SK-N-SH treated with all-trans-retinoic acid at 6 μM for 48 hours (cell line): ENCODE measurements around the gene PIWIL4.

Experiments
- ATAC-seq: fragments of 200-7000 bp; cut with Tn5 transposase; 3 replicates; pipeline ENCODE4 v1.9.1; 2020; ENCODE audit warnings: mild to moderate bottlenecking, moderate library complexity
- ARNTL ChIP-seq: fragments of 450-650 bp; formaldehyde crosslinking; IDR thresholded peaks from 2 replicates; pipeline ENCODE4 v1.5.0; 2020; ENCODE audit warnings: low read depth, mild to moderate bottlenecking, moderate library complexity, borderline replicate concordance
- BACH2 ChIP-seq: fragments of 250-450 bp; sonication (Bioruptor Pico); IDR thresholded peaks from 2 replicates; pipeline ENCODE4 v1.9.0; 2021; ENCODE audit warnings: mild to moderate bottlenecking, borderline replicate concordance
- CSDC2 ChIP-seq: fragments of 250-450 bp; sonication (Bioruptor Pico); IDR thresholded peaks from 2 replicates; pipeline ENCODE4 v1.5.0; 2020; ENCODE audit warnings: mild to moderate bottlenecking, moderate library complexity
- ESRRG ChIP-seq: fragments of 250-450 bp; sonication (Bioruptor Pico); IDR thresholded peaks from 2 replicates; pipeline ENCODE4 v1.6.1; 2021; ENCODE audit warnings: mild to moderate bottlenecking
- GLIS3 ChIP-seq: fragments of 250-450 bp; sonication (Bioruptor Pico); IDR thresholded peaks from 2 replicates; pipeline ENCODE4 v1.5.0; 2020; ENCODE audit warnings: mild to moderate bottlenecking, moderate library complexity
- ISL1 ChIP-seq: fragments of 250-450 bp; sonication (Bioruptor Pico); IDR thresholded peaks from 2 replicates; pipeline ENCODE4 v2.1.2; 2022; ENCODE audit warnings: mild to moderate bottlenecking, moderate library complexity
- OSR1 ChIP-seq: fragments of 250-450 bp; sonication (Bioruptor Pico); IDR thresholded peaks from 2 replicates; pipeline ENCODE4 v1.8.0; 2022; ENCODE audit warnings: moderate library complexity, mild to moderate bottlenecking, inconsistent platforms
- PPARA ChIP-seq: fragments of 250-450 bp; sonication (Bioruptor Pico); IDR thresholded peaks from 2 replicates; pipeline ENCODE4 v1.5.0; 2020; ENCODE audit warnings: mild to moderate bottlenecking, borderline replicate concordance
- RARB ChIP-seq: fragments of 250-450 bp; sonication (Bioruptor Pico); IDR thresholded peaks from 2 replicates; pipeline ENCODE4 v1.8.0; 2021; ENCODE audit warnings: mild to moderate bottlenecking, moderate library complexity
- SNAI2 ChIP-seq: fragments of 250-450 bp; sonication (Bioruptor Pico); IDR thresholded peaks from 2 replicates; pipeline ENCODE4 v1.5.0; 2020; ENCODE audit warnings: mild to moderate bottlenecking, moderate library complexity
- TCF4 ChIP-seq: fragments of 250-450 bp; sonication (Bioruptor Pico); IDR thresholded peaks from 2 replicates; pipeline ENCODE4 v1.8.0; 2021; ENCODE audit warnings: mild to moderate bottlenecking, moderate library complexity, borderline replicate concordance
- TOX ChIP-seq: fragments of 250-450 bp; sonication (Bioruptor Pico); IDR thresholded peaks from 2 replicates; pipeline ENCODE4 v1.8.0; 2021; ENCODE audit warnings: mild to moderate bottlenecking, moderate library complexity, borderline replicate concordance
- ZC3H10 ChIP-seq: fragments of 250-450 bp; sonication (Bioruptor Pico); IDR thresholded peaks from 2 replicates; pipeline ENCODE4 v1.5.1; 2021; ENCODE audit warnings: mild to moderate bottlenecking, moderate library complexity
- ZFP3 ChIP-seq: fragments of 250-450 bp; sonication (Bioruptor Pico); IDR thresholded peaks from 2 replicates; pipeline ENCODE4 v1.5.0; 2020; ENCODE audit warnings: mild to moderate bottlenecking, moderate library complexity
- ZFP30 ChIP-seq: fragments of 450-650 bp; formaldehyde crosslinking; IDR thresholded peaks from 2 replicates; pipeline ENCODE4 v1.5.0; 2022; ENCODE audit warnings: mild to moderate bottlenecking, moderate library complexity
- ZNF565 ChIP-seq: fragments of 450-650 bp; formaldehyde crosslinking; conservative IDR thresholded peaks from 2 replicates; pipeline ENCODE4 v1.5.0; 2020; ENCODE audit warnings: low read depth, mild to moderate bottlenecking, moderate library complexity
- ZNF8 ChIP-seq: fragments of 450-650 bp; formaldehyde crosslinking; IDR thresholded peaks from 2 replicates; pipeline ENCODE4 v1.5.0; 2020; ENCODE audit warnings: mild to moderate bottlenecking, moderate library complexity
- TF ChIP-seq, protein P1 (sequence below): fragments of 250-450 bp; sonication (Bioruptor Pico); IDR thresholded peaks from 2 replicates; pipeline ENCODE4 v1.5.0; 2020; ENCODE audit warnings: mild to moderate bottlenecking, moderate library complexity
- TF ChIP-seq, protein P2 (sequence below): fragments of 250-450 bp; sonication (Bioruptor Pico); IDR thresholded peaks from 2 replicates; pipeline ENCODE4 v1.5.1; 2021; ENCODE audit warnings: mild to moderate bottlenecking, moderate library complexity
- TF ChIP-seq, protein P3 (sequence below): fragments of 250-450 bp; sonication (Bioruptor Pico); IDR thresholded peaks from 2 replicates; pipeline ENCODE4 v1.8.0; 2021; ENCODE audit warnings: low read depth, mild to moderate bottlenecking, moderate library complexity, borderline replicate concordance
- TF ChIP-seq, protein P4 (sequence below): fragments of 250-450 bp; sonication (Bioruptor Pico); IDR thresholded peaks from 2 replicates; pipeline ENCODE4 v1.5.1; 2020; ENCODE audit warnings: low read depth, mild to moderate bottlenecking, moderate library complexity
- TF ChIP-seq, protein P5 (sequence below): fragments of 250-450 bp; sonication (Bioruptor Pico); IDR thresholded peaks from 2 replicates; pipeline ENCODE4 v1.8.0; 2020; ENCODE audit warnings: mild to moderate bottlenecking, moderate library complexity, borderline replicate concordance

PIWIL4 gene

DNA sequence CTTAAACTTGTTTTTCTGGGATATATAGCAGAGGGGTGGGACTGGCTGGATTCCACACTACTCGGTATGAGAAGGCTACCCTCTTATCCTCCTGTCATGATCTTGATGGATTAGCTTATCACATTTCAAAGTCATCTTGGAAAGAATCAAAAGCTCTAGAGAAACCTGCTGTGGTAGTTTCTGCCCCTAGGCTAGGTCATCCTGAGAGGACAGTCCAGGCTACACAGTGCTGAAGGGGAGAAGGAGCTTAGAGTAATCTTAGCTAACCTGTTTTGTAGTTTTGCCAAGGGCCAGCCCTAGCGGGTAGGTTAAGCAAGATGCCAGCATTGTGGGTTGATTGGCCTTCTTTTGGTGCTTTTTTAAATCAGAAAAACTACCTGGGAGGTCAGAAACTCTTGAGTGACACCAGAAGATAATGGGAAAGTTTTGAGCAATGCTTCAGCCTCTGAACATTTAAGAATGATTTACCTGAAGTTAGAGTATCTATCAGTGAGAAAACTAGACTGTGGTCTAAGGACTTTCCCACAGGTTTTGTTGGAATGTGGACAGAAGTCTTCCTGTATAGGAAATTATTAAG, 21.3 kb downstream of the PIWIL4 start:
- ATAC-seq, result peak; percentile 39; the same call in 1 of the 3 replicates
- TF ChIP-seq, protein P1, sequence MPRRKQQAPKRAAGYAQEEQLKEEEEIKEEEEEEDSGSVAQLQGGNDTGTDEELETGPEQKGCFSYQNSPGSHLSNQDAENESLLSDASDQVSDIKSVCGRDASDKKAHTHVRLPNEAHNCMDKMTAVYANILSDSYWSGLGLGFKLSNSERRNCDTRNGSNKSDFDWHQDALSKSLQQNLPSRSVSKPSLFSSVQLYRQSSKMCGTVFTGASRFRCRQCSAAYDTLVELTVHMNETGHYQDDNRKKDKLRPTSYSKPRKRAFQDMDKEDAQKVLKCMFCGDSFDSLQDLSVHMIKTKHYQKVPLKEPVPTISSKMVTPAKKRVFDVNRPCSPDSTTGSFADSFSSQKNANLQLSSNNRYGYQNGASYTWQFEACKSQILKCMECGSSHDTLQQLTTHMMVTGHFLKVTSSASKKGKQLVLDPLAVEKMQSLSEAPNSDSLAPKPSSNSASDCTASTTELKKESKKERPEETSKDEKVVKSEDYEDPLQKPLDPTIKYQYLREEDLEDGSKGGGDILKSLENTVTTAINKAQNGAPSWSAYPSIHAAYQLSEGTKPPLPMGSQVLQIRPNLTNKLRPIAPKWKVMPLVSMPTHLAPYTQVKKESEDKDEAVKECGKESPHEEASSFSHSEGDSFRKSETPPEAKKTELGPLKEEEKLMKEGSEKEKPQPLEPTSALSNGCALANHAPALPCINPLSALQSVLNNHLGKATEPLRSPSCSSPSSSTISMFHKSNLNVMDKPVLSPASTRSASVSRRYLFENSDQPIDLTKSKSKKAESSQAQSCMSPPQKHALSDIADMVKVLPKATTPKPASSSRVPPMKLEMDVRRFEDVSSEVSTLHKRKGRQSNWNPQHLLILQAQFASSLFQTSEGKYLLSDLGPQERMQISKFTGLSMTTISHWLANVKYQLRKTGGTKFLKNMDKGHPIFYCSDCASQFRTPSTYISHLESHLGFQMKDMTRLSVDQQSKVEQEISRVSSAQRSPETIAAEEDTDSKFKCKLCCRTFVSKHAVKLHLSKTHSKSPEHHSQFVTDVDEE (CRISPR knock-in tag), result no peak
- TF ChIP-seq, protein P2, sequence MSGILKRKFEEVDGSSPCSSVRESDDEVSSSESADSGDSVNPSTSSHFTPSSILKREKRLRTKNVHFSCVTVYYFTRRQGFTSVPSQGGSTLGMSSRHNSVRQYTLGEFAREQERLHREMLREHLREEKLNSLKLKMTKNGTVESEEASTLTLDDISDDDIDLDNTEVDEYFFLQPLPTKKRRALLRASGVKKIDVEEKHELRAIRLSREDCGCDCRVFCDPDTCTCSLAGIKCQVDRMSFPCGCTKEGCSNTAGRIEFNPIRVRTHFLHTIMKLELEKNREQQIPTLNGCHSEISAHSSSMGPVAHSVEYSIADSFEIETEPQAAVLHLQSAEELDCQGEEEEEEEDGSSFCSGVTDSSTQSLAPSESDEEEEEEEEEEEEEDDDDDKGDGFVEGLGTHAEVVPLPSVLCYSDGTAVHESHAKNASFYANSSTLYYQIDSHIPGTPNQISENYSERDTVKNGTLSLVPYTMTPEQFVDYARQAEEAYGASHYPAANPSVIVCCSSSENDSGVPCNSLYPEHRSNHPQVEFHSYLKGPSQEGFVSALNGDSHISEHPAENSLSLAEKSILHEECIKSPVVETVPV (CRISPR knock-in tag), result no peak

DNA sequence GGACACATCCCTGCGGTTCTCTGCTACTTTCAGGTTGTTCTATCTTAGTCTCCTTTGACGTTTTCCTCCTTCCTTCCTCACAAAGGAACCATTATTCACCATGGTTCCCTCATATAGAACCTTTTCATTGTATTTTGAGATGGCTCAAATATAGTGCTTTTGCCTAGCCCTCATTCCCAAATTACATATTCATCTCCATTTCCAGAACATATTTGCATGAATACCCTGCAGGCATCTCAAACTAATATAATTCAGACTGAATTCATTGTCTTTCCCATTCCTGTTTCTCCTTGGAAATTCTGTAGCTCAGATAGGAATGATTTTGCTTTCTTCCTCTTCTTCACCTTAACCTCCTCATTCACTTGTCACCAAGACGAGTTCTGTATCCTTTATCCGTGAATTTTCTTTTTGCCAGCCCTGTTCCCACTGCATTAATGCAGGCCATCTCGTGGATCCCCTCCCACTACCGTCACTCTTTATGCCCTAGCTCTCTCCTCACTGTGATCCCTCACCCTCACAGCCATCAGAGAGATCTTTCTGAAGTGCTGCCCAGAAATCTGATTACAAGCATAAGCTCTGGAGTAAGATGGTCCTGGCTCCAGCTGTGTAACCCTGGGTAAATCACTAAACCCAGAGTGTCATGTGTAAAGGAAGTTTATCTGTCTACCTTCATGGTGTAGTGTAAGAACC, 23.3 kb downstream of the PIWIL4 start:
- no peak for TF ChIP-seq ARNTL (CRISPR knock-in tag)
- no peak for TF ChIP-seq ZC3H10 (CRISPR knock-in tag)
- TF ChIP-seq, protein P3, sequence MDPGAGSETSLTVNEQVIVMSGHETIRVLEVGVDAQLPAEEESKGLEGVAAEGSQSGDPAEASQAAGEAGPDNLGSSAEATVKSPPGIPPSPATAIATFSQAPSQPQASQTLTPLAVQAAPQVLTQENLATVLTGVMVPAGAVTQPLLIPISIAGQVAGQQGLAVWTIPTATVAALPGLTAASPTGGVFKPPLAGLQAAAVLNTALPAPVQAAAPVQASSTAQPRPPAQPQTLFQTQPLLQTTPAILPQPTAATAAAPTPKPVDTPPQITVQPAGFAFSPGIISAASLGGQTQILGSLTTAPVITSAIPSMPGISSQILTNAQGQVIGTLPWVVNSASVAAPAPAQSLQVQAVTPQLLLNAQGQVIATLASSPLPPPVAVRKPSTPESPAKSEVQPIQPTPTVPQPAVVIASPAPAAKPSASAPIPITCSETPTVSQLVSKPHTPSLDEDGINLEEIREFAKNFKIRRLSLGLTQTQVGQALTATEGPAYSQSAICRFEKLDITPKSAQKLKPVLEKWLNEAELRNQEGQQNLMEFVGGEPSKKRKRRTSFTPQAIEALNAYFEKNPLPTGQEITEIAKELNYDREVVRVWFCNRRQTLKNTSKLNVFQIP, result no peak
- TF ChIP-seq TOX (CRISPR knock-in tag), result no peak
- no peak for TF ChIP-seq BACH2
- TF ChIP-seq RARB (CRISPR knock-in tag), result no peak
- TF ChIP-seq, protein P2 (CRISPR knock-in tag), result no peak
- no peak for TF ChIP-seq SNAI2 (CRISPR knock-in tag)
- TF ChIP-seq CSDC2 (CRISPR knock-in tag), result no peak
- TF ChIP-seq, protein P4, sequence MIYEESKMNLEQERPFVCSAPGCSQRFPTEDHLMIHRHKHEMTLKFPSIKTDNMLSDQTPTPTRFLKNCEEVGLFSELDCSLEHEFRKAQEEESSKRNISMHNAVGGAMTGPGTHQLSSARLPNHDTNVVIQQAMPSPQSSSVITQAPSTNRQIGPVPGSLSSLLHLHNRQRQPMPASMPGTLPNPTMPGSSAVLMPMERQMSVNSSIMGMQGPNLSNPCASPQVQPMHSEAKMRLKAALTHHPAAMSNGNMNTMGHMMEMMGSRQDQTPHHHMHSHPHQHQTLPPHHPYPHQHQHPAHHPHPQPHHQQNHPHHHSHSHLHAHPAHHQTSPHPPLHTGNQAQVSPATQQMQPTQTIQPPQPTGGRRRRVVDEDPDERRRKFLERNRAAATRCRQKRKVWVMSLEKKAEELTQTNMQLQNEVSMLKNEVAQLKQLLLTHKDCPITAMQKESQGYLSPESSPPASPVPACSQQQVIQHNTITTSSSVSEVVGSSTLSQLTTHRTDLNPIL (CRISPR knock-in tag), result no peak
- TF ChIP-seq GLIS3 (CRISPR knock-in tag), result no peak
- TF ChIP-seq ZNF8, result no peak
- no peak for TF ChIP-seq ISL1 (CRISPR knock-in tag)
- TF ChIP-seq ZFP30, result no peak
- no peak for TF ChIP-seq ZFP3 (CRISPR knock-in tag)
- no peak for TF ChIP-seq OSR1 (CRISPR knock-in tag)
- TF ChIP-seq PPARA (CRISPR knock-in tag), result no peak
- no peak for TF ChIP-seq ZNF565 (CRISPR knock-in tag)
- TF ChIP-seq ESRRG (CRISPR knock-in tag), result no peak
- TF ChIP-seq TCF4 (CRISPR knock-in tag), result no peak
- ATAC-seq, result no peak

DNA sequence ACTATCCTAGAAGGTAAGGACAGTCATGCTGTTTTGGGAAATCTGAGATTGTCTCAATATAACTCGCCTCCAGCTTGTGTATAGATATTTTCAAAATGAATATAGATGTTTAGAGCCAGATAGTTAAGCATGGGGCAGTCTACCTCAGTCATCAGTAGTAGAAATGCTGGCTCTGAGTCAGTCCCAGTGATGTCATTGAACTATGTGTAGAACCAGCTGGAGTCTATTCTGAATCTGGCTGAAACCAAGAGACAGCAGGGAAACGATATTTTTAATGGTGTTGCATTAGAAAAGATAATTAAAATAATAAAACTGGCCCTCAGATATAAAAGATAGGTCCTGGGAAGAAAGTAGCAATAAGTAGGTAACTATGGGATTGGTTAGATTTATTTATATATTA, 25.9 kb downstream of the PIWIL4 start:
- TF ChIP-seq, protein P5, sequence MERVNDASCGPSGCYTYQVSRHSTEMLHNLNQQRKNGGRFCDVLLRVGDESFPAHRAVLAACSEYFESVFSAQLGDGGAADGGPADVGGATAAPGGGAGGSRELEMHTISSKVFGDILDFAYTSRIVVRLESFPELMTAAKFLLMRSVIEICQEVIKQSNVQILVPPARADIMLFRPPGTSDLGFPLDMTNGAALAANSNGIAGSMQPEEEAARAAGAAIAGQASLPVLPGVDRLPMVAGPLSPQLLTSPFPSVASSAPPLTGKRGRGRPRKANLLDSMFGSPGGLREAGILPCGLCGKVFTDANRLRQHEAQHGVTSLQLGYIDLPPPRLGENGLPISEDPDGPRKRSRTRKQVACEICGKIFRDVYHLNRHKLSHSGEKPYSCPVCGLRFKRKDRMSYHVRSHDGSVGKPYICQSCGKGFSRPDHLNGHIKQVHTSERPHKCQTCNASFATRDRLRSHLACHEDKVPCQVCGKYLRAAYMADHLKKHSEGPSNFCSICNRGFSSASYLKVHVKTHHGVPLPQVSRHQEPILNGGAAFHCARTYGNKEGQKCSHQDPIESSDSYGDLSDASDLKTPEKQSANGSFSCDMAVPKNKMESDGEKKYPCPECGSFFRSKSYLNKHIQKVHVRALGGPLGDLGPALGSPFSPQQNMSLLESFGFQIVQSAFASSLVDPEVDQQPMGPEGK (CRISPR knock-in tag), result no peak
- TF ChIP-seq, protein P3, result no peak
- TF ChIP-seq SNAI2 (CRISPR knock-in tag) (no peak), ZFP3 (CRISPR knock-in tag) (no peak), TOX (CRISPR knock-in tag) (no peak), GLIS3 (CRISPR knock-in tag) (no peak), CSDC2 (CRISPR knock-in tag) (no peak), ISL1 (CRISPR knock-in tag) (no peak), ZFP30 (no peak), BACH2 (no peak)
- TF ChIP-seq, protein P4 (CRISPR knock-in tag), result no peak
- peak; percentile 61; the same call in 2 of the 3 replicates for ATAC-seq
